Esophagus muscularis mucosa (tissue), 2 donors: ENCODE data around the gene USP22.

Experiments
- EP300 ChIP-seq: sonication (generic); formaldehyde crosslinking; IDR thresholded peaks from one replicate; pipeline ENCODE4 v1.6.1; 2017; ENCODE audit warnings: antibody characterized with exemption
- POLR2A ChIP-seq: fragments of 450-650 bp; IDR thresholded peaks from one replicate; pipeline ENCODE4 v1.6.1; 2017; ENCODE audit warnings: antibody characterized with exemption, moderate library complexity, mild to moderate bottlenecking, low read depth

GRCh38 chr17:20968913-20969616, 73.7 kb downstream of the USP22 start:
- no peak for TF ChIP-seq POLR2A
- no peak for TF ChIP-seq EP300
